Measurements from ENCODE around the gene POT1. TPM values are rescaled to one million over a fixed set of nuclear protein-coding genes. Genes with fewer than 3 reads are reported as not detected.

The POT1 gene
- total and polyA plus RNA-seq, 5 donors from 2014 or later = 17.1 to 27.7 (median 20.3) TPM

DNA sequence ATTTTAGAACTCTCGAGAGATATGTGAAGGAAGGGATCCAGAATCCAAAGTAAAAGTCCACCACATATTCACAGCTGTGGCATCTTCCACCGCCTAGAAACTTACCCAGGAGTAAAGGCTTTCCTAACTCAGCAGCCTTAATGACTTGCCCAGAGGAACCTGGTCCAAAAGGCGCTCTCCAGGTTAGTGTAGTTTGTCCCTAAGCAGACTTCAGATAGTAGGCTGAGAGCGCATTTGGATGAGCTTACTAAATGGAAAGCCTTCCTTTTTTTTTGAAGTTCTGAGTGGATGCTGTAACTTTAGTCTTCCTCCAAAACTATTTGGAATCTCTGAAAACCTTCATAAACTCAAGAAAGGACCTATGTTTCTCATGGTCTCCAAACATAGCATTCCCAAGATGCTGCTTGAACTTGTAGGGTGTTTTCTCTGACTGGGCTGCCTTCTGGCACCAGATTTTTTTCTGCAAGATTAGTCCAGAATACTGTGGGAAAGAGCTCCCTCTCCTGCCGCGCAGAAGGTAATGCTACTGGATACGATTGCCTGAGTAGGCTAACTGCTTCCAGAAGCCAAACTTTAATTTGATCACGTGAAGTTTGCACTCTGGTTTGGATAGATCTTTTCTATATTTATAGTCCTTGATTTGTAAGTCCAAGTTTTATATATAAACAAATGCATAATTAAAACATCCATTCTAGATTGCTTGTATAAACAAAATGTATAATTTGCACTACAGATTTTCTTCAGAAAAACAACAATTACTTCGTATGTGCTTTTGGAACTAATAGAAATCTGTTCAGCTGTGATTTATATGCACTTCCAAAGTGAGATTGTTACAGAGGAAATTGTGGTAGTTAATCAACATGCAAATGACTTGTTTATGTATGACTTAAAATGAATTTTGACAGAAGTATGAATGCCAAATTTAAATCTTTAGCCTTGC, 144.5 kb downstream of the POT1 start:
- no peak overlapping the region for H3K27ac ChIP-seq (ENCODE audit: insufficient read depth, low read length, poor library complexity, severe bottlenecking)
- no peaks in the 10 kb centered on the region for H3K4me1 Mint-ChIP-seq
- DNase-seq (peak in 1 of 3 donors; percentile 25), ATAC-seq (ENCODE audit: low read depth in 2 of 2) (no peak)
- no peaks in the 10 kb centered on the region for H3K27me3 ChIP-seq (ENCODE audit: control insufficient read depth, insufficient read depth, low read length)
- H3K9me3 Mint-ChIP-seq = peaks cover 0 to 3% (median 0%) of the 10 kb centered on the region in 7 donors
- no peak overlapping the region for H3K4me3 ChIP-seq (ENCODE audit: low read depth, low read length)
- H3K27ac Mint-ChIP-seq = no peak overlapping the region
- no peaks in the 10 kb centered on the region for H3K36me3 ChIP-seq (ENCODE audit: control insufficient read depth, insufficient read depth, low read length)
- peaks cover 4% of the 10 kb centered on the region for H3K27me3 Mint-ChIP-seq
- no peaks in the 10 kb centered on the region for H3K9me3 ChIP-seq (ENCODE audit: control insufficient read depth in 2 of 2, low read length in 2 of 2)
- no peaks in the 10 kb centered on the region for H3K4me1 ChIP-seq (ENCODE audit: control insufficient read depth, insufficient read depth, low read length, poor library complexity, severe bottlenecking)
- H3K4me3 Mint-ChIP-seq = no peak overlapping the region
- no peaks in the 10 kb centered on the region for H3K36me3 Mint-ChIP-seq

DNA sequence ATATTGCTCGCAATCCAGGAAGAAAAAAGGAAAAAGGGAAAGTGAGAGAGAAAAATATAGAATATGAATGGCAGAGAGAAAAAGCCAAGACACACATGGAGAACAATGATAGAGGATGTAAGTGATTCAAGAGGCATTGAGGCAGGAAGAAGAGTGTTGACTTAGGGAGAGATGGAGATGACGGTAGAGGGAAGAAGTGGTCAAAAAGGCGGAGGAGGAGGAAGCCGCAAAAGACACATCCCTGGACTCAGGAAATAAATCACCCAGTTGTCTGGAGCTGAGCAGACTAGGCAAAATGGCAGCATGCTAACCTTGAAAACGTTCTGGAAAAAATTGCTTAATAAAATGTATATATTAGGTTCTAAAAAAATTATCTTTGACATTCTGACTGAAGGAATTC, 146.4 kb downstream of the POT1 start:
- H3K36me3 ChIP-seq (ENCODE audit: control insufficient read depth, insufficient read depth, low read length) = no peaks in the 10 kb centered on the region
- H3K27ac ChIP-seq (ENCODE audit: insufficient read depth, low read length, poor library complexity, severe bottlenecking) = no peak overlapping the region
- H3K27me3 Mint-ChIP-seq = peaks cover 4% of the 10 kb centered on the region
- no peaks in the 10 kb centered on the region for H3K9me3 ChIP-seq (ENCODE audit: control insufficient read depth in 2 of 2, low read length in 2 of 2)
- H3K4me1 Mint-ChIP-seq = no peaks in the 10 kb centered on the region
- H3K4me3 ChIP-seq (ENCODE audit: low read depth, low read length) = no peak overlapping the region
- H3K27ac Mint-ChIP-seq = no peak overlapping the region
- no peaks in the 10 kb centered on the region for H3K27me3 ChIP-seq (ENCODE audit: control insufficient read depth, insufficient read depth, low read length)
- H3K4me3 Mint-ChIP-seq = no peak overlapping the region
- no peaks in the 10 kb centered on the region for H3K4me1 ChIP-seq (ENCODE audit: control insufficient read depth, insufficient read depth, low read length, poor library complexity, severe bottlenecking)
- no peaks in the 10 kb centered on the region for H3K36me3 Mint-ChIP-seq
- DNase-seq = no peak
- no peak for ATAC-seq (ENCODE audit: low read depth in 2 of 2)
- H3K9me3 Mint-ChIP-seq = peaks cover 0 to 3% (median 0%) of the 10 kb centered on the region in 7 donors

DNA sequence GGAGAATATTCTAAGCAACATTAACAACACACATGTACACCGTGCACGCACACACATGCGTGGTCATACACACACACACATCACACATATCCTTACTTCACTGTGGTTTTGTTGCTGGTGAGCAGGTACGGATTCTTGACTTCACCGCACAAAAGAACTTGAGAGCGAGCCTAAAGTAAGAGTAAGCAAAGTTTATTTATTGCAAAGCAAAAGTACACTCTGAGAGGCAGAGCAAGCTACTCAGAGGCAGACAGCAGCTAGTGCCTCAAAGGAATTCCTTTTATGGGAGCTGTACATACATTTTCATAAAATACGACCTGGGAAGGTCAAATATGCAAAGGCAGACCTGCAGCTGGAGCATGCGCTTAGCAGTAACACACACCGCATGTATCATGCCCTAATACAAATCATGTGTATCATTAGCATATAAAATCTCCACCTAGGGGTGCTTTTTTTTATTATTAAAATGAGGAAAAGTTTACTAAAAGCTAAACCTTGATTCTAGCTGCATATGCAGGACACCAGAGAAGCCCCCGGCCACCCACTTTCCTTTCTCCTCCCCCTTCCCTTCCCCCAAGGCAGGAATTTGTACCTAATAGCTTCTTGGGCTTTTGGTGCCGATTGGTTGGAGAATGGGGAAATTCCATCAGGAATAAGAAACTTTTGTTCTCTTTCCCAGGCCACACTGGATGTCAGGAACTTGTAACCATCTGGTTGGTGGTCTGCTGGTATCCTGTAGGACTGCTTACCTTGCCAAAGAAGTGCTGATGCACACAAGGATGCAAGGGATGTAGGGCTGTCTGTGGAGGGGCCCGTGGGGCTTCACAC, 147.5 kb downstream of the POT1 start:
- peaks cover 4% of the 10 kb centered on the region for H3K27me3 Mint-ChIP-seq
- Histone ChIP-seq H3K4me3 (ENCODE audit: low read depth, low read length) (no peak overlapping the region), H3K27ac (ENCODE audit: insufficient read depth, low read length, poor library complexity, severe bottlenecking) (no peak overlapping the region), H3K4me1 (ENCODE audit: control insufficient read depth, insufficient read depth, low read length, poor library complexity, severe bottlenecking) (no peaks in the 10 kb centered on the region), H3K27me3 (ENCODE audit: control insufficient read depth, insufficient read depth, low read length) (no peaks in the 10 kb centered on the region), H3K9me3 (ENCODE audit: control insufficient read depth in 2 of 2, low read length in 2 of 2) (no peaks in the 10 kb centered on the region), H3K36me3 (ENCODE audit: control insufficient read depth, insufficient read depth, low read length) (no peaks in the 10 kb centered on the region)
- ATAC-seq (ENCODE audit: low read depth in 2 of 2) (no peak), DNase-seq (no peak)
- peak overlapping the region in 1 of 3 donors; percentile 5 for H3K27ac Mint-ChIP-seq
- H3K4me3 Mint-ChIP-seq = no peak overlapping the region
- H3K9me3 Mint-ChIP-seq = peaks cover 0 to 5% (median 0%) of the 10 kb centered on the region in 7 donors
- no peaks in the 10 kb centered on the region for H3K4me1 Mint-ChIP-seq
- H3K36me3 Mint-ChIP-seq = no peaks in the 10 kb centered on the region

GRCh38 chr7:124781418-124781817, 148.2 kb downstream of the POT1 start:
- Mint-ChIP-seq H3K27ac (no peak overlapping the region), H3K27me3 (peaks cover 4% of the 10 kb centered on the region), H3K4me3 (no peak overlapping the region), H3K9me3 (peaks cover 0 to 5% (median 0%) of the 10 kb centered on the region in 7 donors), H3K4me1 (no peaks in the 10 kb centered on the region), H3K36me3 (no peaks in the 10 kb centered on the region)
- Histone ChIP-seq H3K4me1 (ENCODE audit: control insufficient read depth, insufficient read depth, low read length, poor library complexity, severe bottlenecking) (no peaks in the 10 kb centered on the region), H3K36me3 (ENCODE audit: control insufficient read depth, insufficient read depth, low read length) (no peaks in the 10 kb centered on the region), H3K27me3 (ENCODE audit: control insufficient read depth, insufficient read depth, low read length) (no peaks in the 10 kb centered on the region), H3K9me3 (ENCODE audit: control insufficient read depth in 2 of 2, low read length in 2 of 2) (no peaks in the 10 kb centered on the region), H3K4me3 (ENCODE audit: low read depth, low read length) (no peak overlapping the region), H3K27ac (ENCODE audit: insufficient read depth, low read length, poor library complexity, severe bottlenecking) (no peak overlapping the region)
- ATAC-seq (ENCODE audit: low read depth in 2 of 2) (no peak), DNase-seq (no peak)

- Histone ChIP-seq H3K36me3 (ENCODE audit: control insufficient read depth, insufficient read depth, low read length) (no peaks in the 10 kb centered on the region), H3K9me3 (ENCODE audit: control insufficient read depth in 2 of 2, low read length in 2 of 2) (no peaks in the 10 kb centered on the region), H3K27ac (ENCODE audit: insufficient read depth, low read length, poor library complexity, severe bottlenecking) (no peak overlapping the region), H3K4me1 (ENCODE audit: control insufficient read depth, insufficient read depth, low read length, poor library complexity, severe bottlenecking) (no peaks in the 10 kb centered on the region), H3K4me3 (ENCODE audit: low read depth, low read length) (no peak overlapping the region), H3K27me3 (ENCODE audit: control insufficient read depth, insufficient read depth, low read length) (no peaks in the 10 kb centered on the region)
- no peaks in the 10 kb centered on the region for H3K36me3 Mint-ChIP-seq
- H3K4me3 Mint-ChIP-seq = no peak overlapping the region
- H3K27me3 Mint-ChIP-seq = peaks cover 4% of the 10 kb centered on the region
- no peak overlapping the region for H3K27ac Mint-ChIP-seq
- no peak for DNase-seq
- ATAC-seq (ENCODE audit: low read depth in 2 of 2) = no peak
- peaks cover 0 to 5% (median 0%) of the 10 kb centered on the region in 7 donors for H3K9me3 Mint-ChIP-seq
- no peaks in the 10 kb centered on the region for H3K4me1 Mint-ChIP-seq
These were observed 149.0 kb downstream of the POT1 start for GRCh38 chr7:124780608-124781007.

DNA sequence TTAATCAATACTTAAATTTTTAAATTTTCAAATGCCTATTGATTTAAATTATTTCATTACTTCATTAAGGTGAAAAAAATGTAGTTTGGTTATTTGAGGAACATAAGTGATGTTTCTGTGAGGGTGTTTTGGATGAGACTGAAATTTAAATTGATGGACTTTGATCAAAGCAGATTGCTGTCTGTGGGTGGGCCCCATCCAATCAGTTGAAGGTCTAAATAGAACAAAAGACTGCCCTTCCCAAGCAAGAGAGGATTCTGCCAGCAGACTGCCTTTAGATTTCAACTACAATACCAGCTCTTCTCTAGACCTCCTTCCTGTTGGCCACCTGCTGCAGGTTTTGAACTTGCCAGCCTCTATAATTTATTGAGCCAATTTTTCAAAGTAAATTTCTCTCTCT, 149.6 kb downstream of the POT1 start:
- no peaks in the 10 kb centered on the region for H3K27me3 ChIP-seq (ENCODE audit: control insufficient read depth, insufficient read depth, low read length)
- H3K9me3 ChIP-seq (ENCODE audit: control insufficient read depth in 2 of 2, low read length in 2 of 2) = no peaks in the 10 kb centered on the region
- H3K36me3 Mint-ChIP-seq = no peaks in the 10 kb centered on the region
- ATAC-seq (ENCODE audit: low read depth in 2 of 2) = no peak
- no peaks in the 10 kb centered on the region for H3K4me1 ChIP-seq (ENCODE audit: control insufficient read depth, insufficient read depth, low read length, poor library complexity, severe bottlenecking)
- H3K27me3 Mint-ChIP-seq = peaks cover 1% of the 10 kb centered on the region
- H3K27ac ChIP-seq (ENCODE audit: insufficient read depth, low read length, poor library complexity, severe bottlenecking) = no peak overlapping the region
- no peak overlapping the region for H3K4me3 Mint-ChIP-seq
- peaks cover 0 to 5% (median 0%) of the 10 kb centered on the region in 7 donors for H3K9me3 Mint-ChIP-seq
- H3K4me1 Mint-ChIP-seq = no peaks in the 10 kb centered on the region
- H3K4me3 ChIP-seq (ENCODE audit: low read depth, low read length) = no peak overlapping the region
- no peak for DNase-seq
- no peaks in the 10 kb centered on the region for H3K36me3 ChIP-seq (ENCODE audit: control insufficient read depth, insufficient read depth, low read length)
- no peak overlapping the region for H3K27ac Mint-ChIP-seq

DNA sequence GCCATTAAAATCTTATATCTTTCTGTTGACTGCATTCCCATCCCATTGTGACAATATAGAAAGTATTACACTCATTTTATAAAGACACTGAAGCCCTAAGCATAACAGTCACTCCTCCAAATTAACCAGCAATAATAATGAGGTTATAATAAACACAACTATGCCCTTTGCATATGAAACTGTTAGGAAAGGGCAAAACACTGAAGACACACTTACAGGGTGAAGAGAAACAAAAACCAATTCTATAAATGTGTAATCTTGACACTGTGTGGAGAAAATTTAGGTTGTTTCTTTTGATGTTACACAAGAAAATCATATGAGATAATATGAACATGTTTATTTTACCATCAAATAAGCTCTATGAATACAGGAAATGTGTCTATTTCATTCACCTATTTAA, 150.0 kb downstream of the POT1 start:
- ATAC-seq (ENCODE audit: low read depth in 2 of 2) = no peak
- Mint-ChIP-seq H3K4me1 (no peaks in the 10 kb centered on the region), H3K4me3 (no peak overlapping the region), H3K27ac (no peak overlapping the region), H3K9me3 (peaks cover 0 to 5% (median 0%) of the 10 kb centered on the region in 7 donors), H3K36me3 (no peaks in the 10 kb centered on the region), H3K27me3 (no peaks in the 10 kb centered on the region)
- H3K9me3 ChIP-seq (ENCODE audit: control insufficient read depth in 2 of 2, low read length in 2 of 2) = no peaks in the 10 kb centered on the region
- no peaks in the 10 kb centered on the region for H3K36me3 ChIP-seq (ENCODE audit: control insufficient read depth, insufficient read depth, low read length)
- H3K27ac ChIP-seq (ENCODE audit: insufficient read depth, low read length, poor library complexity, severe bottlenecking) = no peak overlapping the region
- H3K27me3 ChIP-seq (ENCODE audit: control insufficient read depth, insufficient read depth, low read length) = no peaks in the 10 kb centered on the region
- H3K4me1 ChIP-seq (ENCODE audit: control insufficient read depth, insufficient read depth, low read length, poor library complexity, severe bottlenecking) = no peaks in the 10 kb centered on the region
- no peak for DNase-seq
- no peak overlapping the region for H3K4me3 ChIP-seq (ENCODE audit: low read depth, low read length)
